ENCODE measurements around the gene BTC.
"Not testable (repeated sequence)": the region's sequence is repeated elsewhere in the genome, so short reads cannot be mapped to it uniquely, and the experiment has no call there.

The BTC gene

DNA sequence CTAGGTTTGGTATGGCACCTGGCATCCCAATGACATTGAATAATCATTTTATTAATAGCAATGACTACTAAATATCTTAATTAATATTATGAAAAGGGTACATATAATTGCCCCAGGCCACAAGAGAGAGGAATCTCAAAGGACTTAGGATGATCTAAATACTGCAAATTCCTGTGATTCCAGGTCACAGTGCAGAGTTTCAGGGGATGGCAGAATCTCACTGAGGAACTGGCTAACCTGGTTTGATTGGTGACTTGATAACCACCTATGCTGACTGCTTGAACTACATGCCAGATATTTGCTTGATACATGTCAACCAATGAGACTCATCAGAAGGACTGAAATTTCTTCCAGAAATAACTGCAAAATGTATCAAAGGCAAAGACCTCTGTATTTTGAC is 37.2 kb downstream of the BTC start:
- no peak for DNase-seq

- DNase-seq: no peak
Observed at GRCh38 chr4:74755486-74755885, 38.8 kb downstream of the BTC start.

DNA sequence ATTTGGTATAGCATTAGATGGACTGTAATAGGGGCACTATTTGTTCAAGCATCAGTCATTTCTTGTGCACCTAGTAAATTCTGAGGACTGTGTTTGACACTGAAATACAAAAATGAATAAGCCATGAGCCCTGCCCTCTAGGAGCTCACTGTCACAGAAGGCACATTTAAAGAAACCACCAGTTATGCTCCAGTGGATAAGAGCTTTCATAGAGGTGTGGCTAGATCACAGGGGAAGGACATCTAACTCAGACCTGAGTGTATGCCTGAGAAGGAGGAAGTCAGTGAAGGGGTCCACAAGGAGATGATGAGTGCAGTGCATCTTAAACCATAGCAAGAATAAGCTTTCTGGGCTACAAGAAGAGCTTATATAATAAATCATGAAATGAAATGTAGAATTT is 40.1 kb downstream of the BTC start:
- DNase-seq: no peak

DNA sequence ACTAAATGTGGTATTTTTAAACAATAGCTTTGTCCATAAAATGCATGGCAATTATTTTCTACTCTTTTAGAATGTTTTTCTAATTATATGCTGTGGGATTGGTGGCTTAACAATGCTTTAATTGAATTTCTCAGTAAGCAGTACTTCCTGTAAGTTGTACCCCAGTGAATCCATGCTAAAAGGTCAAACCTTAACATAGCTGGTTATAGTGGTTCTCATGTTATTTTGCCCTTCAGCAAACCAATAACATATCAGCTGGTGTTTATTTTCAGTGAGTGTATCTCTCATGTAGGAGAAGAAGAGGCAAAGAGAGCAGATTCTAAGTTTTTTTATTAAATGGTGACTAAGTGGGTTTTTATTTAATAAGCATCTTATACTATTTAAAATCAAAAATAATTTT is 41.5 kb downstream of the BTC start:
- no peak for DNase-seq

DNA sequence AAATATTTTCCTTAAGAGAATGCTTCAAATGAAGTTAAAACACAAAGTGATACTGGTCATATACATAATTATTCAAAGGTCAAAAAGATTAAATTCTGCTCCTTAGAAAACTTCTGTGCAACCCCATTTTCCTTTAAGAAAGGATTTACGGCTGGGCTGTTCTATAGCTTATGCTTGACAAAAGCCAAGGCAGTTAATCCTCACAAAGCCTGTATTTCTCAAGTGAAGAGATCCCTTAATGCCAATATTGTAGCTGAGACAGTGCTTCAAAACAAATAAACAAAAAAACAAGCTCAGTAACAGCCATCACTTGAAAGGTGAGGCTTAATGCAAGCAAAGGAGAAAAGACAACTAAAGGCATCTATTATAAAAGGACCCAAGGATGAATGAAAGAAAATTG is 42.5 kb downstream of the BTC start:
- DNase-seq: no peak

- no peak for DNase-seq
Observed at GRCh38 chr4:74751247-74751646, 43.1 kb downstream of the BTC start.

- no peak for DNase-seq
Observed at GRCh38 chr4:74742185-74742584, 52.1 kb downstream of the BTC start.

DNA sequence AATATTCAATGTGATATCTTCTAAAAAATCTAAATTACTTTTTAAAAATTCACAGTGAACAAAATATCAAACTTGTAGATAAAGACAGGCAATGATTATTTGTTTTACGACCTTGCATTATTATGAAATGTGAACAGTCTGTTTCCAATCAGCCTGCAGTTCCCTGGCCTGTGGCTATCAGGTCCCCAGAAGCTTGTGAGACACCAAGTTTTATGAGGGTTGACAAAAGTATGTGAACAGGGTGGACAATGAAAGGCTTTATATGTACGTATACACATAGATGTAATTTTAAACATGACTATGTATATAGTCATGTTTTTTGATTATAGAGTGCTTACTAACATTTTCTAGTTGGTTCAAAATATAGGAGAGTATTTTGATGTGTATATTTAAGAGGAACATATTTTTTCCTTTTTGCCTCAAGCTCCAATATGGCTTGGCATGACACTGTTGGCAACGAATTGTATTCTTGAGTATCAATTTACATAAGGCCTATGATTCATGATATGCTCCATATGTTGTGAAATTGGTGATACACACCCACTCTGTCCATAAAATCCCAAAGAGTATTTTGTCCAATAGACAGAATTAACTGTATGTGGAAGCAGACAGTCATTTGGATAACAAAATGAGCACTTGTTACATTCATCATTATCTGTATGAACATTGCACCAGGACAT is 55.7 kb downstream of the BTC start:
- DNase-seq: no peak

DNA sequence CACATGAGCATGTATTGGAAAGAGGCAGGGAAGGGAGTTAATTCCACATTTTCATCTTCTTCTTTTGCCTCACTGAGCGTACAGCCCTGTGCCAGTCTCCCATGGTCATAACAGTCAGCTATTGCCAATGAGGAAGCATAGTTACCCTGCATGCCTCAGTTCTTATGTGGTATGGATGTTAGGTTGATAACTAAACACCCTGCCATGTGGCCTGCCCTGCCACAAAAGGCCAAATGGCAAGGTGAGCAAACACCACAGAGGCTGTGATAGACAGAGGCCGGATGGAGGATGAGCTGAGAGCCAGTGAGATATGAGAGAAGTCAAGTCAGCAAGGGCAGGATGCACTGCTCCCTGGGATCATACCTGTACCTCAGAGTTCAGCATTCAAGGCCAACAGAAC is 59.3 kb downstream of the BTC start:
- no peak for DNase-seq

GRCh38 chr4:74733756-74734155 is 60.6 kb downstream of the BTC start:
- no peak for DNase-seq

DNA sequence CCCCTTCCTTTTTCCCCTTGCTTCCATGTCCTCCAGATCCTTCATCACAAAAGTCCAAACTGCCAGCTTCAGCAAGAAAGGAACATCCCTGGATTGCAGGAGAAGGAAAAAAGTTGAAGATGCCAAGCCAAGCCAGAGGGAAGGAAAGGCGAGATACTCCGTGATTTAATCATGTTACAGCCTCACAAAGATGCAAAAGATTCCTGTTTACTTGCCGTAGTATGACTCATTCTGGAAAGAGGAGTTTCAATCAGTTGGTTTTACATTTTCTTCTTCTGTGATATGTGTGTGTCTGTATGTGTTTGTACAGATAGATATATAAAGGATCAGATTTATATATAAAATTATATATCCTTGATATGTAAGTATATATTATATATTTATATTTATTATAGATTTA is 69.3 kb downstream of the BTC start:
- DNase-seq: no peak

DNA sequence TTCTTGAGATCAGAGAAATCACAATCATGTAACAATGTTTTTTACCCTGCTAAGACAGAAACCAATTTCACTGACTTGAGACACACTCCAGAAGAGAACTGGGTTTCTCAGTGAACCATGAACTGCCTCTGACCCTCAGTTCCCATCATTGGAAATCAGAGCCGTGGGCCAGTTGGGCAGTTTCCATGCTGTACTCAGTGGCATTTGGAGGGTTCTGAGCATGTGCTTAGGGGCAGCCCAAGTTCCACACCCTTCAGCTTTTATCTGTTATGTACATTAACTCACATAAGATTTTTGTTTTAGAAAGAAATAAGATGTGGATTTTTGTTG is 77.9 kb downstream of the BTC start:
- DNase-seq: no peak

- DNase-seq: no peak
Observed at GRCh38 chr4:74715706-74716435, 78.5 kb downstream of the BTC start.

DNA sequence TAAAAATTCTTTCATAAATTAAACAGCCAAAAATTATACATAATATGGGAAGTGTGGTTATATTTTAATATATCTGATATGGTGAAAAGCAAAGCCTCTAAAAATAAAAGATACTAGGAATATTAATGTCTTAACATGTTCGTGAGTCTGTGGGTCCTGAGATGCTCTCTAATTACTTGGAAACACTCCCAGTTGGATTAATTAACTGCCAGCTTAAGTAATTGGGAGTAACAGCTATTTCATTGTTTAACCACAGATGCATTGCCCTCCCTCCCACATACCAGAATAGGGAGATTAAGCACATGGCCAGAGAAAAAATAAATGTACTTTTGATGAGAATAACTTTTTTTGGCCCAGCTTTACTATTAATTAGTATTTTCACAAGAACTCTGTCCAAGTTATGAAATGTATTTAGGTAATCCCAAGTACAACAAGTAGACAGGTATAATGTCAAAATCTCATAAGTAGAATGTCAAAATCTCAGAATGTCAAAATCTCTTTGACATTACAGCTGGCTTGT is 79.7 kb downstream of the BTC start:
- DNase-seq: no peak

DNA sequence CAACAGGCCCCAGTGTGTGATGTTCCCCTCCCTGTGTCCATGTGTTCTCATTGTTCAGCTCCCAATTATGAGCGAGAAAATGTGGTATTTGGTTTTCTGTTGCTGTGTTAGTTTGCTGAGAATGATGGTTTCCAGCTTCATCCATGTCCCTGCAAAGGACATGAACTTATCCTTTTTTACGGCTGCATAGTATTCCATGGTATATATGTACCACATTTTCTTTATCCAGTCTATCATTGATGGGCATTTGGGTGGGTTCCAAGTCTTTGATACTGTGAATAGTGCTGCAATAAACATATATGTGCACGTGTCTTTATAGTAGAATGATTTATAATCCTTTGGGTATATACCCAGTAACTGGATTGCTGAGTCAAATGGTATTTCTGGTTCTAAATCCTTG is 86.2 kb downstream of the BTC start:
- DNase-seq: not testable (repeated sequence)
